ENCODE measurements around the gene LRMDA. TPM values are rescaled to one million over a fixed set of nuclear protein-coding genes. Genes with fewer than 3 reads are reported as not detected.
"Not testable (repeated sequence)": the region's sequence is repeated elsewhere in the genome, so short reads cannot be mapped to it uniquely, and the experiment has no call there.

LRMDA gene
- total RNA-seq, 2 experiments from 2014 or later, result not detected

- Mint-ChIP-seq H3K27me3 (peaks cover 2% of the 10 kb centered on the region), H3K27ac (no peak overlapping the region), H3K4me3 (no peak overlapping the region), H3K9me3 (no peaks in the 10 kb centered on the region), H3K4me1 (no peaks in the 10 kb centered on the region), H3K36me3 (no peaks in the 10 kb centered on the region)
- DNase-seq, result no peak
- ATAC-seq (ENCODE audit: low read depth), result no peak
- POLR2A ChIA-PET, result no interaction called here
These were observed 708.0 kb downstream of the LRMDA start for GRCh38 chr10:76139431-76139830.

GRCh38 chr10:76141376-76141775 is 710.0 kb downstream of the LRMDA start:
- POLR2A ChIA-PET, result no interaction called here
- no peak overlapping the region for H3K4me3 Mint-ChIP-seq

GRCh38 chr10:76148217-76148616 is 716.8 kb downstream of the LRMDA start:
- H3K9me3 Mint-ChIP-seq; DNase-seq; H3K27ac Mint-ChIP-seq; H3K36me3 Mint-ChIP-seq; H3K27me3 Mint-ChIP-seq; POLR2A ChIA-PET; ATAC-seq (ENCODE audit: low read depth); H3K4me1 Mint-ChIP-seq; H3K4me3 Mint-ChIP-seq: not testable (repeated sequence)

More at GRCh38 chr10:76141376-76141775, 710.0 kb downstream of the LRMDA start:
- no peaks in the 10 kb centered on the region for H3K4me1 Mint-ChIP-seq
- no peaks in the 10 kb centered on the region for H3K36me3 Mint-ChIP-seq
- H3K9me3 Mint-ChIP-seq, result no peaks in the 10 kb centered on the region
- peaks cover 2% of the 10 kb centered on the region for H3K27me3 Mint-ChIP-seq
- DNase-seq (no peak), ATAC-seq (ENCODE audit: low read depth) (no peak)
- H3K27ac Mint-ChIP-seq, result no peak overlapping the region

- H3K9me3 Mint-ChIP-seq, result no peaks in the 10 kb centered on the region
These were observed 717.8 kb downstream of the LRMDA start for GRCh38 chr10:76149182-76149581.

DNA sequence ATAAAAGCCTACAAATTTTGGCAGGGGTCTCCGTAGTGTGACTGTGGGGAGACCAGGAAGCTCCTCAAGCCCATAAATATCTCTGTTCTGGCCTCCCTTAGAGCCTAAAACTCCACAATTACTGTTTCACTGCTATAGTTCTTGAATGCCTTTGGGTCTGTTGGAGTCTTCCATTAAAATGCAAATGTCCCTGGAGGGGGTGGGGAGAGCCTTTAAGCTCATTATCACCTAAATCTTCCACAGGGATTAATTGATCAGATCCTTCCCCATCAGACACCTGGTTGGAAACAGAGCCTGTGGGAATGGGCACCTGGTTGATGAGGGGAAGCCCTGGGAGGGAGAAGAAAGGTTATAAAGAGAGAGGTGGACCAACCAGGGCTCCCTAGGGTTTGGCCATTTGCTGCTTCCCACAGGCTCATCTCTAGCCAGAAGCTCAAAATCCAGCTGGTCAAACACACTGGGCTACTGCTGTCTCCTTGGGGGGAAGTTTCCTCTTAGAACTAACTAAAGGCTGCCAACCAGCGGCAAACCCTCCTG is 718.2 kb downstream of the LRMDA start:
- H3K4me3 Mint-ChIP-seq, result no peak overlapping the region
- no peak overlapping the region for H3K27ac Mint-ChIP-seq
- no peak for DNase-seq
- no peaks in the 10 kb centered on the region for H3K36me3 Mint-ChIP-seq
- no peaks in the 10 kb centered on the region for H3K27me3 Mint-ChIP-seq
- H3K9me3 Mint-ChIP-seq, result peaks cover 2% of the 10 kb centered on the region
- no peaks in the 10 kb centered on the region for H3K4me1 Mint-ChIP-seq
- POLR2A ChIA-PET, result no interaction called here
- no peak for ATAC-seq (ENCODE audit: low read depth)

More at GRCh38 chr10:76149182-76149581, 717.8 kb downstream of the LRMDA start:
- POLR2A ChIA-PET, result no interaction called here
- H3K4me1 Mint-ChIP-seq, result no peaks in the 10 kb centered on the region
- H3K36me3 Mint-ChIP-seq, result no peaks in the 10 kb centered on the region
- no peak overlapping the region for H3K4me3 Mint-ChIP-seq
- H3K27me3 Mint-ChIP-seq, result no peaks in the 10 kb centered on the region
- no peak for DNase-seq
- H3K27ac Mint-ChIP-seq, result no peak overlapping the region
- ATAC-seq (ENCODE audit: low read depth), result no peak

GRCh38 chr10:76150139-76150875 is 718.9 kb downstream of the LRMDA start:
- ATAC-seq (ENCODE audit: low read depth) (no peak), DNase-seq (no peak)
- POLR2A ChIA-PET, result no interaction called here
- Mint-ChIP-seq H3K4me3 (no peak overlapping the region), H3K4me1 (no peaks in the 10 kb centered on the region), H3K27me3 (no peaks in the 10 kb centered on the region), H3K36me3 (no peaks in the 10 kb centered on the region), H3K27ac (no peak overlapping the region), H3K9me3 (peaks cover 3% of the 10 kb centered on the region)

GRCh38 chr10:76150876-76151288 is 719.5 kb downstream of the LRMDA start:
- DNase-seq (no peak), ATAC-seq (ENCODE audit: low read depth) (no peak)
- POLR2A ChIA-PET, result no interaction called here
- Mint-ChIP-seq H3K27ac (no peak overlapping the region), H3K27me3 (no peaks in the 10 kb centered on the region), H3K4me1 (no peaks in the 10 kb centered on the region), H3K9me3 (peaks cover 3% of the 10 kb centered on the region), H3K4me3 (no peak overlapping the region), H3K36me3 (no peaks in the 10 kb centered on the region)

DNA sequence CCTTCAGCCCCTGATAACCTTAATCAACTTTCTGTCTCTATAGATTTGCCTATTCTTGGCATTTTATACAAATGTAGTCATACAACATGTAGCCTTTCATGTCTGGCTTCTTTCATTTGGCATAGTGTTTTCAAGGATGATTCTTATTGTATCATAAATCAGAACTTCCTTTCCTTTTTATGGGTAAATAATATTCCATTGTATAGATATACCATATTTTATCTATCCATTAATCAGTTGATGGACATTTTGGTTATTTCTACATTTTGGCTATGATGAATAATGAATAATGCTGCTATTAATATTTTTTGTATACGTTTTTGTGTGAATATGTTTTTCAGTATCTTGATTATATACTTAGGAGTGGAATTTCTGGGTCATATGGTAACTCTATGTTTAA is 720.8 kb downstream of the LRMDA start:
- DNase-seq (no peak), ATAC-seq (ENCODE audit: low read depth) (no peak)
- H3K4me1 Mint-ChIP-seq, result no peaks in the 10 kb centered on the region
- H3K9me3 Mint-ChIP-seq, result peaks cover 3% of the 10 kb centered on the region
- no peaks in the 10 kb centered on the region for H3K27me3 Mint-ChIP-seq
- no peak overlapping the region for H3K4me3 Mint-ChIP-seq
- no peaks in the 10 kb centered on the region for H3K36me3 Mint-ChIP-seq
- H3K27ac Mint-ChIP-seq, result no peak overlapping the region
- POLR2A ChIA-PET, result no interaction called here

DNA sequence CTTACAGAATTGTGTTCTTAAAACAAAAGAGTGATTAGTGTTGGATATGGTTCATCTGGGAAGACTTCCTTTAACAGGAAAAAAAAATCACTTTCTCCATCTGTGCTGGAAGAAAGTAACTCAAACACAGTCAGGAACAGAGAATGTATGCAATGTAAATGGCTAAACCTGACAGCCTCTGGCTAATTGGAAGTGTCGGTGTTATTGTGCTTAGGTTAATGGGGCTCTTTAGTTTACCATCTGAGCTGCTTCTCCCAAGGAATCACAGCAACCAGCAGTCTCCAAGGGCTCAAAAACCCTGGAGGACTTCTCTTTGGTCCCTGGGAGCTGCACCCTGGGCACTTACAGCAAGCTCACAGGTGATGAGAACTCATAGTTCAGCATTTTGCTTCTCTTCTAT is 724.5 kb downstream of the LRMDA start:
- Mint-ChIP-seq H3K4me1 (no peaks in the 10 kb centered on the region), H3K36me3 (no peaks in the 10 kb centered on the region), H3K4me3 (no peak overlapping the region), H3K27me3 (no peaks in the 10 kb centered on the region), H3K9me3 (peaks cover 5% of the 10 kb centered on the region), H3K27ac (no peak overlapping the region)
- no peak for DNase-seq
- no peak for ATAC-seq (ENCODE audit: low read depth)
- POLR2A ChIA-PET, result no interaction called here

- ATAC-seq (ENCODE audit: low read depth) (no peak), DNase-seq (no peak)
- H3K27ac Mint-ChIP-seq, result no peak overlapping the region
- H3K27me3 Mint-ChIP-seq, result no peaks in the 10 kb centered on the region
- no peak overlapping the region for H3K4me3 Mint-ChIP-seq
- H3K9me3 Mint-ChIP-seq, result peaks cover 1% of the 10 kb centered on the region
- no peaks in the 10 kb centered on the region for H3K4me1 Mint-ChIP-seq
- no peaks in the 10 kb centered on the region for H3K36me3 Mint-ChIP-seq
- POLR2A ChIA-PET, result no interaction called here
These were observed 729.2 kb downstream of the LRMDA start for GRCh38 chr10:76160446-76161300.

GRCh38 chr10:76161301-76161582 is 729.8 kb downstream of the LRMDA start:
- ATAC-seq (ENCODE audit: low read depth) (no peak), DNase-seq (no peak)
- Mint-ChIP-seq H3K27me3 (no peaks in the 10 kb centered on the region), H3K27ac (no peak overlapping the region), H3K9me3 (peaks cover 2% of the 10 kb centered on the region), H3K4me1 (no peaks in the 10 kb centered on the region), H3K36me3 (no peaks in the 10 kb centered on the region), H3K4me3 (no peak overlapping the region)
- POLR2A ChIA-PET, result no interaction called here

GRCh38 chr10:76168437-76168836 is 737.0 kb downstream of the LRMDA start:
- no peaks in the 10 kb centered on the region for H3K36me3 Mint-ChIP-seq
- no peaks in the 10 kb centered on the region for H3K4me1 Mint-ChIP-seq
- H3K27me3 Mint-ChIP-seq, result no peaks in the 10 kb centered on the region
- DNase-seq, result no peak
- peaks cover 6% of the 10 kb centered on the region for H3K9me3 Mint-ChIP-seq
- POLR2A ChIA-PET, result no interaction called here
- no peak overlapping the region for H3K27ac Mint-ChIP-seq
- no peak for ATAC-seq (ENCODE audit: low read depth)
- no peak overlapping the region for H3K4me3 Mint-ChIP-seq

- Mint-ChIP-seq H3K27ac (no peak overlapping the region), H3K9me3 (peaks cover 6% of the 10 kb centered on the region), H3K4me3 (no peak overlapping the region), H3K4me1 (no peaks in the 10 kb centered on the region), H3K27me3 (no peaks in the 10 kb centered on the region), H3K36me3 (no peaks in the 10 kb centered on the region)
- DNase-seq, result no peak
- no peak for ATAC-seq (ENCODE audit: low read depth)
- POLR2A ChIA-PET, result no interaction called here
These were observed 737.8 kb downstream of the LRMDA start for GRCh38 chr10:76169246-76169645.

GRCh38 chr10:76172020-76172419 is 740.6 kb downstream of the LRMDA start:
- H3K9me3 Mint-ChIP-seq, result no peaks in the 10 kb centered on the region
- H3K27ac Mint-ChIP-seq, result no peak overlapping the region
- H3K27me3 Mint-ChIP-seq, result no peaks in the 10 kb centered on the region
- no peaks in the 10 kb centered on the region for H3K36me3 Mint-ChIP-seq
- no peak for DNase-seq
- no peaks in the 10 kb centered on the region for H3K4me1 Mint-ChIP-seq
- H3K4me3 Mint-ChIP-seq, result no peak overlapping the region
- POLR2A ChIA-PET, result no interaction called here
- no peak for ATAC-seq (ENCODE audit: low read depth)
